Caco-2 (cell line): ENCODE data around the gene UBA1. TPM values are rescaled to one million over a fixed set of nuclear protein-coding genes. Genes with fewer than 3 reads are reported as not detected.

ENCODE experiments used
- BruUV-seq: library from RNA; stranded (reverse); fragments of 400-500 nt; replicated peaks from 2 replicates; lab custom pipeline; 2021; lab: Mats Ljungman, UMichigan
- CTCF ChIA-PET: fragments of 300-600 bp; sonication (Branson Sonifier 250); formaldehyde crosslinking; loops from one replicate; lab custom pipeline; 2022; ENCODE audit warnings: antibody characterized with exemption; lab: Charles Lee
- POLR2A ChIA-PET: fragments of 300-600 bp; sonication (Branson Sonifier 250); formaldehyde crosslinking; loops from one replicate; lab custom pipeline; 2022; ENCODE audit warnings: antibody characterized with exemption; lab: Charles Lee
- DNase-seq, 2 experiments: peaks; one replicate each; pipeline versions ENCODE4 v3.0.0 to v3.0.0-alpha.2; 2020 to 2022
- H3K27me3 ChIP-seq: replicated peaks from 2 replicates; pipeline ENCODE4 v1.6.0; 2011; ENCODE audit warnings: low read length; ENCODE audit not compliant: control insufficient read depth, insufficient read depth
- H3K36me3 ChIP-seq: 2 replicates; pipeline ENCODE4 v1.5.1; 2011; ENCODE audit warnings: low read length; ENCODE audit not compliant: control insufficient read depth, insufficient read depth
- H3K4me1 ChIP-seq: fragments of 250-450 bp; sonication (Bioruptor Pico); 2 replicates; pipeline ENCODE4 v1.5.1; 2020; ENCODE audit warnings: mild to moderate bottlenecking
- H3K4me3 ChIP-seq: 2 replicates; pipeline ENCODE4 v1.5.1; 2011; ENCODE audit warnings: low read depth, mild to moderate bottlenecking, control low read depth, low read length
- H3K9me3 ChIP-seq: fragments of 250-450 bp; sonication (Bioruptor Pico); 2 replicates; pipeline ENCODE4 v1.5.1; 2020; ENCODE audit warnings: mild to moderate bottlenecking, moderate library complexity
- H3K27ac Mint-ChIP-seq: one replicate; pipeline ENCODE4 v1.8.0; 2022; ENCODE audit warnings: mixed read lengths; ENCODE audit not compliant: unreplicated experiment
- H3K27me3 Mint-ChIP-seq: one replicate; pipeline ENCODE4 v1.8.0; 2022; ENCODE audit warnings: mixed read lengths; ENCODE audit not compliant: insufficient read depth, unreplicated experiment
- H3K36me3 Mint-ChIP-seq: one replicate; pipeline ENCODE4 v1.8.0; 2022; ENCODE audit warnings: mild to moderate bottlenecking, mixed read lengths; ENCODE audit not compliant: insufficient read depth, unreplicated experiment
- H3K4me1 Mint-ChIP-seq: one replicate; pipeline ENCODE4 v1.8.0; 2022; ENCODE audit warnings: low read depth, mixed read lengths; ENCODE audit not compliant: unreplicated experiment
- H3K4me3 Mint-ChIP-seq: one replicate; pipeline ENCODE4 v1.8.0; 2022; ENCODE audit warnings: mild to moderate bottlenecking, moderate library complexity, mixed read lengths; ENCODE audit not compliant: unreplicated experiment
- H3K9me3 Mint-ChIP-seq: one replicate; pipeline ENCODE4 v1.8.0; 2022; ENCODE audit warnings: mixed read lengths; ENCODE audit not compliant: unreplicated experiment
- CTCF ChIP-seq, 2 experiments: fragments of 200-600 bp in 1 of 2; IDR thresholded peaks; 1 replicate in 1 of 2; 2 replicates in 1 of 2; pipeline versions ENCODE4 v1.5.1 to v1.8.0; 2011 to 2022; ENCODE audit warnings: antibody characterized with exemption in 1 of 2, control low read depth in 1 of 2, inconsistent platforms in 1 of 2, low read depth in 1 of 2, low read length in 1 of 2, mild to moderate bottlenecking in 1 of 2, moderate library complexity in 1 of 2; ENCODE audit not compliant: insufficient read depth in 1 of 2, severe bottlenecking in 1 of 2, unreplicated experiment in 1 of 2
- intact Hi-C: fragments of 100-400 bp; cut with micrococcal nuclease; formaldehyde crosslinking; loops from one replicate; pipeline ENCODE4 v1.10.0; 2022; ENCODE audit not compliant: unreplicated experiment
- total RNA-seq: library from RNA; stranded (reverse); gene quantifications from 2 replicates; pipeline ENCODE4 v1.2.3, GENCODE V29; 2022

The UBA1 gene
- total RNA-seq, 1 experiment from 2014 or later, result 156 TPM

GRCh38 chrX:47146121-47146935 lies 47.3 kb upstream of the UBA1 start:
- Histone ChIP-seq H3K4me3 (peak overlapping the region; percentile 94), H3K9me3 (no peaks in the 10 kb centered on the region), H3K27me3 (no peaks in the 10 kb centered on the region), H3K36me3 (no peaks in the 10 kb centered on the region; the same call in 1 of the 2 replicates), H3K4me1 (no peaks in the 10 kb centered on the region)
- H3K27me3 Mint-ChIP-seq, result no peaks in the 10 kb centered on the region
- no peaks in the 10 kb centered on the region for H3K9me3 Mint-ChIP-seq
- H3K4me3 Mint-ChIP-seq, result peak overlapping the region; percentile 92
- peak overlapping the region; percentile 99 for H3K27ac Mint-ChIP-seq
- DNase-seq, result no peak
- TF ChIP-seq CTCF (IDR thresholded peaks at IDR 0.05; ENCODE audit: insufficient read depth in 1 of 2, low read depth in 1 of 2, low read length in 1 of 2, severe bottlenecking in 1 of 2, unreplicated experiment in 1 of 2), result no peak
- CTCF ChIA-PET, result no interaction called here
- POLR2A ChIA-PET, result no interaction called here
- no TSS peak for BruUV-seq
- H3K4me1 Mint-ChIP-seq, result peaks cover 7% of the 10 kb centered on the region
- H3K36me3 Mint-ChIP-seq, result peaks cover 35% of the 10 kb centered on the region
- intact Hi-C loops, result no loop called here

- H3K9me3 Mint-ChIP-seq, result no peaks in the 10 kb centered on the region
- Histone ChIP-seq H3K27me3 (no peaks in the 10 kb centered on the region), H3K9me3 (no peaks in the 10 kb centered on the region), H3K4me1 (no peaks in the 10 kb centered on the region), H3K4me3 (peak overlapping the region; percentile 94), H3K36me3 (no peaks in the 10 kb centered on the region; the same call in 1 of the 2 replicates)
- peaks cover 7% of the 10 kb centered on the region for H3K4me1 Mint-ChIP-seq
- H3K27me3 Mint-ChIP-seq, result no peaks in the 10 kb centered on the region
- intact Hi-C loops, result no loop called here
- no peak for DNase-seq
- H3K36me3 Mint-ChIP-seq, result peaks cover 38% of the 10 kb centered on the region
- ChIA-PET CTCF (no interaction called here), POLR2A (no interaction called here)
- no peak for TF ChIP-seq CTCF (IDR thresholded peaks at IDR 0.05; ENCODE audit: insufficient read depth in 1 of 2, low read depth in 1 of 2, low read length in 1 of 2, severe bottlenecking in 1 of 2, unreplicated experiment in 1 of 2)
- no peak overlapping the region for H3K27ac Mint-ChIP-seq
- no peak overlapping the region for H3K4me3 Mint-ChIP-seq
- no TSS peak for BruUV-seq
Observed at GRCh38 chrX:47146936-47147859, 46.4 kb upstream of the UBA1 start.

- H3K4me3 ChIP-seq, result no peak overlapping the region
- peaks cover 44% of the 10 kb centered on the region for H3K36me3 Mint-ChIP-seq
- ChIA-PET POLR2A (no interaction called here), CTCF (no interaction called here)
- no peak for DNase-seq
- H3K27ac Mint-ChIP-seq, result no peak overlapping the region
- no peaks in the 10 kb centered on the region for H3K27me3 Mint-ChIP-seq
- no peaks in the 10 kb centered on the region for H3K9me3 ChIP-seq
- no peaks in the 10 kb centered on the region for H3K4me1 Mint-ChIP-seq
- no peak for TF ChIP-seq CTCF (IDR thresholded peaks at IDR 0.05; ENCODE audit: insufficient read depth in 1 of 2, low read depth in 1 of 2, low read length in 1 of 2, severe bottlenecking in 1 of 2, unreplicated experiment in 1 of 2)
- no peaks in the 10 kb centered on the region for H3K4me1 ChIP-seq
- H3K36me3 ChIP-seq, result no peaks in the 10 kb centered on the region
- no peaks in the 10 kb centered on the region for H3K9me3 Mint-ChIP-seq
- H3K4me3 Mint-ChIP-seq, result no peak overlapping the region
- intact Hi-C loops, result no loop called here
- no peaks in the 10 kb centered on the region for H3K27me3 ChIP-seq
- no TSS peak for BruUV-seq
Observed at GRCh38 chrX:47148946-47149345, 44.7 kb upstream of the UBA1 start.
